ENCODE results near the gene ZNF500.

DNA sequence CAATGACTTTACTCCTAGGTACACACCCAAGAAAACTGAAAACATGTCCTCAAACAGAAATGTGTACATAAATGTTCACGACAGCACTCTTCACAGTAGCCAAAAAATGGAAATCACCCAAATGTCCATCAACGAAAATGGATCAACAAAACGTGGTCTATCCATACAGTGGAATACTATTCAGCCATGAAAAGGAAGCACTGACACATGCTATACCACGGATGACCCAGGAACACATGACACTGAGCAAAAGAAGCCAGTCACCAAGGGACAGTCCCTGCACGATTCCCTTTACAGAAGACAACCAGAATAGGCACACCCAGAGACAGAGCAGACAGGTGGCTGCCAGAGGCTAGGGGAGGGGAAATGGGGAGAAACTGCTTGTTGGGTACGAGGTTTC is 11.3 kb downstream of the ZNF500 start:
- no peak for TF ChIP-seq EZH2 (IDR thresholded peaks at IDR 0.05; ENCODE audit: low read length, missing control alignments)
- TF ChIP-seq, protein P1, sequence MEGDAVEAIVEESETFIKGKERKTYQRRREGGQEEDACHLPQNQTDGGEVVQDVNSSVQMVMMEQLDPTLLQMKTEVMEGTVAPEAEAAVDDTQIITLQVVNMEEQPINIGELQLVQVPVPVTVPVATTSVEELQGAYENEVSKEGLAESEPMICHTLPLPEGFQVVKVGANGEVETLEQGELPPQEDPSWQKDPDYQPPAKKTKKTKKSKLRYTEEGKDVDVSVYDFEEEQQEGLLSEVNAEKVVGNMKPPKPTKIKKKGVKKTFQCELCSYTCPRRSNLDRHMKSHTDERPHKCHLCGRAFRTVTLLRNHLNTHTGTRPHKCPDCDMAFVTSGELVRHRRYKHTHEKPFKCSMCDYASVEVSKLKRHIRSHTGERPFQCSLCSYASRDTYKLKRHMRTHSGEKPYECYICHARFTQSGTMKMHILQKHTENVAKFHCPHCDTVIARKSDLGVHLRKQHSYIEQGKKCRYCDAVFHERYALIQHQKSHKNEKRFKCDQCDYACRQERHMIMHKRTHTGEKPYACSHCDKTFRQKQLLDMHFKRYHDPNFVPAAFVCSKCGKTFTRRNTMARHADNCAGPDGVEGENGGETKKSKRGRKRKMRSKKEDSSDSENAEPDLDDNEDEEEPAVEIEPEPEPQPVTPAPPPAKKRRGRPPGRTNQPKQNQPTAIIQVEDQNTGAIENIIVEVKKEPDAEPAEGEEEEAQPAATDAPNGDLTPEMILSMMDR (conservative IDR thresholded peaks at IDR 0.05 in 1 of 2, IDR thresholded peaks at IDR 0.05 in 1 of 2; ENCODE audit: low read depth in 1 of 2, low read length in 2 of 2): no peak
